ENCODE measurements around the gene FCHO1.

FCHO1 gene

GRCh38 chr19:17751103-17751911 lies at the start of gene FCHO1:
Gene FCHO1, plus strand, starts transcription at chr19:17751477. Its CDS starts 3,688 bp downstream, at chr19:17755165.
- TF ChIP-seq CTCF (conservative IDR thresholded peaks at IDR 0.05; ENCODE audit: low read length), result no peak
- no peak for DNase-seq (ENCODE audit: low read depth)
- H3K4me3 ChIP-seq (ENCODE audit: low read length), result no peak within 1 kb of the TSS

- TF ChIP-seq CTCF (conservative IDR thresholded peaks at IDR 0.05; ENCODE audit: low read length), result peak; percentile 72
- peak; percentile 35 for DNase-seq (ENCODE audit: low read depth)
Observed at GRCh38 chr19:17703824-17704463, 47.3 kb upstream of the FCHO1 start.

GRCh38 chr19:17706750-17707181 lies 44.5 kb upstream of the FCHO1 start:
- TF ChIP-seq CTCF (conservative IDR thresholded peaks at IDR 0.05; ENCODE audit: low read length), result no peak
- H3K4me3 ChIP-seq (ENCODE audit: low read length), result no peak overlapping the region

More at GRCh38 chr19:17703824-17704463, 47.3 kb upstream of the FCHO1 start:
- no peak overlapping the region for H3K4me3 ChIP-seq (ENCODE audit: low read length)

GRCh38 chr19:17711851-17712250 lies 39.4 kb upstream of the FCHO1 start:
- no peak for TF ChIP-seq CTCF (conservative IDR thresholded peaks at IDR 0.05; ENCODE audit: low read length)
- no peak for DNase-seq (ENCODE audit: low read depth)
- no peak overlapping the region for H3K4me3 ChIP-seq (ENCODE audit: low read length)

More at GRCh38 chr19:17706750-17707181, 44.5 kb upstream of the FCHO1 start:
- no peak for DNase-seq (ENCODE audit: low read depth)

- TF ChIP-seq CTCF (conservative IDR thresholded peaks at IDR 0.05; ENCODE audit: low read length), result peak; percentile 23
- H3K4me3 ChIP-seq (ENCODE audit: low read length), result no peak overlapping the region
- DNase-seq (ENCODE audit: low read depth), result no peak
Observed at GRCh38 chr19:17716309-17716929, 34.9 kb upstream of the FCHO1 start.

- no peak for DNase-seq (ENCODE audit: low read depth)
- H3K4me3 ChIP-seq (ENCODE audit: low read length), result no peak overlapping the region
- no peak for TF ChIP-seq CTCF (conservative IDR thresholded peaks at IDR 0.05; ENCODE audit: low read length)
Observed at GRCh38 chr19:17718550-17718946, 32.7 kb upstream of the FCHO1 start.

Measured in AG10803 (cell line).